A549 (cell line): ENCODE data around the gene TYW1. TPM values are rescaled to one million over a fixed set of nuclear protein-coding genes. Genes with fewer than 3 reads are reported as not detected.
"Not testable (repeated sequence)": the region's sequence is repeated elsewhere in the genome, so short reads cannot be mapped to it uniquely, and the experiment has no call there.

Experiments used
- ATAC-seq, 2 experiments: fragments of 200-7000 bp in 1 of 2; fragments of >200 bp in 1 of 2; cut with Nextera tagmentation in 1 of 2; cut with Tn5 transposase in 1 of 2; 3 replicates each; pipeline versions ENCODE4 v1.8.0 to v1.9.1; 2018 to 2020; ENCODE audit warnings: mild to moderate bottlenecking in 1 of 2, moderate library complexity in 1 of 2
- CTCF ChIA-PET: fragments of 300-600 bp; sonication (Branson Sonifier 250); formaldehyde crosslinking; extraction: SDS; loops from one replicate; lab custom pipeline; 2021; ENCODE audit warnings: antibody characterized with exemption, inconsistent platforms; lab: Yijun Ruan, JAX
- POLR2A ChIA-PET: fragments of 350-600 bp; formaldehyde crosslinking; extraction: SDS; loops from one replicate; lab custom pipeline; 2021; ENCODE audit warnings: antibody characterized with exemption, inconsistent platforms; lab: Yijun Ruan, JAX
- DNase-seq, 2 experiments: peaks; one replicate each; pipeline versions ENCODE4 v3.0.0 to v3.0.0-alpha.2; 2011 to 2016; ENCODE audit warnings: low read depth in 1 of 2, low spot score in 1 of 2
- FAIRE-seq: peaks from 2 replicates; lab custom pipeline; 2011; peaks lifted over from hg19 to GRCh38; lab: Jason Lieb, UNC
- H3K27ac ChIP-seq, 2 experiments: fragments of >200 bp; sonication (Bioruptor Twin); formaldehyde crosslinking; 3 replicates each; pipeline ENCODE4 v1.5.1; 2016 to 2017
- H3K4me1 ChIP-seq: fragments of >200 bp; sonication (Bioruptor Twin); formaldehyde crosslinking; 3 replicates; pipeline ENCODE4 v1.6.1; 2016
- H3K4me2 ChIP-seq: fragments of >200 bp; sonication (Bioruptor Twin); formaldehyde crosslinking; 3 replicates; pipeline ENCODE4 v1.6.1; 2016
- H3K4me3 ChIP-seq: fragments of >200 bp; sonication (Bioruptor Twin); formaldehyde crosslinking; 3 replicates; pipeline ENCODE4 v1.5.1; 2016
- H3K9me3 ChIP-seq: fragments of >200 bp; sonication (Bioruptor Twin); formaldehyde crosslinking; 3 replicates; pipeline ENCODE4 v1.6.1; 2016
- CBX2 ChIP-seq: fragments of 200-600 bp; sonication (generic); IDR thresholded peaks from 2 replicates; pipeline ENCODE4 v1.6.1; 2016; ENCODE audit warnings: low read depth, mild to moderate bottlenecking, borderline replicate concordance
- CEBPB ChIP-seq, 2 experiments: fragments of >200 bp in 1 of 2; sonication (Bioruptor Twin) in 1 of 2; formaldehyde crosslinking in 1 of 2; IDR thresholded peaks; 2 replicates each; pipeline ENCODE4 v1.6.1; 2012 to 2016
- CHD4 ChIP-seq: fragments of 200-600 bp; sonication (generic); IDR thresholded peaks from 2 replicates; pipeline ENCODE4 v1.6.1; 2016; ENCODE audit warnings: antibody characterized with exemption, mild to moderate bottlenecking, borderline replicate concordance
- EP300 ChIP-seq, 2 experiments: fragments of >200 bp; sonication (Bioruptor Twin); formaldehyde crosslinking; IDR thresholded peaks; 2 replicates in 1 of 2; 3 replicates in 1 of 2; pipeline ENCODE4 v1.6.1; 2016 to 2017
- FOXS1 ChIP-seq: fragments of 250-450 bp; sonication (Bioruptor Pico); IDR thresholded peaks from 2 replicates; pipeline ENCODE4 v1.5.0; 2020; ENCODE audit warnings: mild to moderate bottlenecking, moderate library complexity
- HOXA7 ChIP-seq: fragments of 250-450 bp; sonication (Bioruptor Pico); IDR thresholded peaks from 2 replicates; pipeline ENCODE4 v1.5.0; 2020; ENCODE audit warnings: mild to moderate bottlenecking, moderate library complexity
- KDM1A ChIP-seq: fragments of 200-600 bp; sonication (generic); IDR thresholded peaks from 2 replicates; pipeline ENCODE4 v1.6.1; 2016; ENCODE audit warnings: low read depth, mild to moderate bottlenecking
- KDM5A ChIP-seq: fragments of 200-600 bp; sonication (generic); IDR thresholded peaks from 2 replicates; pipeline ENCODE4 v1.6.1; 2016; ENCODE audit warnings: antibody characterized with exemption, mild to moderate bottlenecking
- MAZ ChIP-seq: fragments of 150-350 bp; IDR thresholded peaks from 2 replicates; pipeline ENCODE4 v1.6.1; 2014; ENCODE audit warnings: antibody characterized with exemption, low read depth, low read length, borderline replicate concordance
- NFE2L2 ChIP-seq: fragments of 150-350 bp; conservative IDR thresholded peaks from 2 replicates; pipeline ENCODE4 v1.6.1; 2014; ENCODE audit warnings: low read length
- NPAS2 ChIP-seq: fragments of 250-450 bp; sonication (Bioruptor Pico); IDR thresholded peaks from 2 replicates; pipeline ENCODE4 v1.8.0; 2022; ENCODE audit warnings: mild to moderate bottlenecking, moderate library complexity, borderline replicate concordance
- POLR2A ChIP-seq: IDR thresholded peaks from 2 replicates; pipeline ENCODE4 v1.6.1; 2012; ENCODE audit warnings: mild to moderate bottlenecking, low read length
- RARB ChIP-seq: fragments of 250-450 bp; sonication (Bioruptor Pico); IDR thresholded peaks from 2 replicates; pipeline ENCODE4 v1.8.0; 2021; ENCODE audit warnings: mild to moderate bottlenecking, moderate library complexity
- ZNF302 ChIP-seq: fragments of 250-450 bp; sonication (Bioruptor Pico); IDR thresholded peaks from 2 replicates; pipeline ENCODE4 v1.9.0; 2021; ENCODE audit warnings: inconsistent platforms, mild to moderate bottlenecking, moderate library complexity
- whole genome bisulfite sequencing: methylation state at CpG from one replicate; pipeline ENCODE4 v1.1.6; 2017; ENCODE audit errors: missing lambda C conversion rate; 5-methylcytosine and 5-hydroxymethylcytosine counted together
- polyA plus RNA-seq, 4 experiments: library from polyadenylated mRNA; depleted of rRNA in 3 of 4; stranded (reverse); fragments of >200 nt; fragmentation: RNase III in 1 of 4; extraction: RNeasy Plus Mini Kit Qiagen cat#74134 plus additional on column Dnase treatment in 1 of 4; gene quantifications; 2 replicates in 3 of 4; 3 replicates in 1 of 4; pipeline ENCODE4 v1.2.3, GENCODE V29; 2011 to 2017

Gene TYW1
- polyA plus RNA-seq, 2 of the 4 experiments (the other 2 are of a cell fraction), result 15.3 to 26.9 TPM

GRCh38 chr7:67226967-67227366 is 230.3 kb downstream of the TYW1 start:
- CTCF ChIA-PET, ATAC-seq: not testable (repeated sequence)

GRCh38 chr7:67229018-67229417 is 232.4 kb downstream of the TYW1 start:
- H3K4me1 ChIP-seq, ATAC-seq, DNase-seq, H3K4me2 ChIP-seq, H3K27ac ChIP-seq, H3K9me3 ChIP-seq, H3K4me3 ChIP-seq, POLR2A ChIA-PET, FAIRE-seq: not testable (repeated sequence)
- WGBS, result 86% methylated on average over 9 of the region's 9 CpGs
- CTCF ChIA-PET, result interaction anchor here (0.6 kb wide), 1 partner anchor 1198 kb away, joined by 3 read pairs; no protein-coding TSS in a partner anchor

More at GRCh38 chr7:67226967-67227366, 230.3 kb downstream of the TYW1 start:
- H3K4me2 ChIP-seq, H3K9me3 ChIP-seq, POLR2A ChIA-PET, H3K4me3 ChIP-seq, H3K4me1 ChIP-seq, H3K27ac ChIP-seq, FAIRE-seq, DNase-seq: not testable (repeated sequence)
- 85% methylated on average over 6 of the region's 6 CpGs for WGBS

GRCh38 chr7:67230029-67230428 is 233.4 kb downstream of the TYW1 start:
- 86% methylated on average over 1 of the region's 1 CpG for WGBS
- ATAC-seq, DNase-seq, H3K4me1 ChIP-seq, POLR2A ChIA-PET, H3K9me3 ChIP-seq, H3K4me3 ChIP-seq, FAIRE-seq, CTCF ChIA-PET, H3K27ac ChIP-seq, H3K4me2 ChIP-seq: not testable (repeated sequence)

- H3K4me3 ChIP-seq, DNase-seq, FAIRE-seq, H3K9me3 ChIP-seq, POLR2A ChIA-PET, H3K4me1 ChIP-seq, H3K4me2 ChIP-seq, ATAC-seq, H3K27ac ChIP-seq, CTCF ChIA-PET: not testable (repeated sequence)
- WGBS, result 88% methylated on average over 7 of the region's 7 CpGs
Measured at GRCh38 chr7:67233506-67233905, 236.9 kb downstream of the TYW1 start.

- CTCF ChIA-PET, H3K4me2 ChIP-seq, H3K4me1 ChIP-seq, H3K9me3 ChIP-seq, H3K27ac ChIP-seq, POLR2A ChIA-PET, FAIRE-seq, ATAC-seq, H3K4me3 ChIP-seq, DNase-seq: not testable (repeated sequence)
- 85% methylated on average over 7 of the region's 7 CpGs for WGBS
Measured at GRCh38 chr7:67236216-67236615, 239.6 kb downstream of the TYW1 start.

- ATAC-seq, H3K4me2 ChIP-seq, H3K4me3 ChIP-seq, DNase-seq, FAIRE-seq, H3K27ac ChIP-seq, H3K9me3 ChIP-seq, H3K4me1 ChIP-seq, POLR2A ChIA-PET, CTCF ChIA-PET: not testable (repeated sequence)
- WGBS, result 100% methylated on average over 1 of the region's 1 CpG
Measured at GRCh38 chr7:67242871-67243270, 246.2 kb downstream of the TYW1 start.

- FAIRE-seq, H3K4me3 ChIP-seq, H3K4me2 ChIP-seq, H3K4me1 ChIP-seq, DNase-seq, ATAC-seq, H3K27ac ChIP-seq, POLR2A ChIA-PET, CTCF ChIA-PET: not testable (repeated sequence)
- 91% methylated on average over 5 of the region's 5 CpGs for WGBS
- H3K9me3 ChIP-seq, result peaks cover 18% of the 10 kb centered on the region
Measured at GRCh38 chr7:67248364-67248763, 251.7 kb downstream of the TYW1 start.

GRCh38 chr7:67251986-67252558 is 255.4 kb downstream of the TYW1 start:
- ATAC-seq (no peak), FAIRE-seq (no peak), DNase-seq (no peak)
- POLR2A ChIA-PET, result no interaction called here
- Histone ChIP-seq H3K27ac (no peak overlapping the region), H3K4me2 (no peak overlapping the region), H3K9me3 (peaks cover 20% of the 10 kb centered on the region), H3K4me1 (no peaks in the 10 kb centered on the region), H3K4me3 (no peak overlapping the region)
- CTCF ChIA-PET, result no interaction called here
- 88% methylated on average over 1 of the region's 1 CpG for WGBS
- TF ChIP-seq CHD4, result no peak
- no peak for TF ChIP-seq MAZ
- no peak for TF ChIP-seq ZNF302
- TF ChIP-seq KDM5A, result no peak
- TF ChIP-seq CBX2, result no peak
- TF ChIP-seq EP300 (IDR thresholded peaks at IDR 0.05), result no peak
- no peak for TF ChIP-seq FOXS1 (CRISPR knock-in tag)
- no peak for TF ChIP-seq KDM1A
- no peak for TF ChIP-seq CEBPB (IDR thresholded peaks at IDR 0.05)
- no peak for TF ChIP-seq NFE2L2
- no peak for TF ChIP-seq HOXA7 (CRISPR knock-in tag)
- TF ChIP-seq RARB (CRISPR knock-in tag), result no peak
- no peak for TF ChIP-seq NPAS2
- TF ChIP-seq POLR2A, result no peak

- POLR2A ChIA-PET, H3K4me1 ChIP-seq, CTCF ChIA-PET, H3K27ac ChIP-seq, H3K4me2 ChIP-seq, ATAC-seq, H3K4me3 ChIP-seq, FAIRE-seq, DNase-seq: not testable (repeated sequence)
- WGBS, result 82% methylated on average over 2 of the region's 3 CpGs
- peaks cover 20% of the 10 kb centered on the region for H3K9me3 ChIP-seq
Measured at GRCh38 chr7:67255076-67255475, 258.4 kb downstream of the TYW1 start.
